HG03103 (cell line): ENCODE data around the gene ARHGEF12.

Experiments used
- ATAC-seq: cut with Tn5 transposase; IDR thresholded peaks from one replicate; pipeline ENCODE4 v1.9.1; 2021; ENCODE audit warnings: low read depth; ENCODE audit not compliant: unreplicated experiment

The ARHGEF12 gene

DNA sequence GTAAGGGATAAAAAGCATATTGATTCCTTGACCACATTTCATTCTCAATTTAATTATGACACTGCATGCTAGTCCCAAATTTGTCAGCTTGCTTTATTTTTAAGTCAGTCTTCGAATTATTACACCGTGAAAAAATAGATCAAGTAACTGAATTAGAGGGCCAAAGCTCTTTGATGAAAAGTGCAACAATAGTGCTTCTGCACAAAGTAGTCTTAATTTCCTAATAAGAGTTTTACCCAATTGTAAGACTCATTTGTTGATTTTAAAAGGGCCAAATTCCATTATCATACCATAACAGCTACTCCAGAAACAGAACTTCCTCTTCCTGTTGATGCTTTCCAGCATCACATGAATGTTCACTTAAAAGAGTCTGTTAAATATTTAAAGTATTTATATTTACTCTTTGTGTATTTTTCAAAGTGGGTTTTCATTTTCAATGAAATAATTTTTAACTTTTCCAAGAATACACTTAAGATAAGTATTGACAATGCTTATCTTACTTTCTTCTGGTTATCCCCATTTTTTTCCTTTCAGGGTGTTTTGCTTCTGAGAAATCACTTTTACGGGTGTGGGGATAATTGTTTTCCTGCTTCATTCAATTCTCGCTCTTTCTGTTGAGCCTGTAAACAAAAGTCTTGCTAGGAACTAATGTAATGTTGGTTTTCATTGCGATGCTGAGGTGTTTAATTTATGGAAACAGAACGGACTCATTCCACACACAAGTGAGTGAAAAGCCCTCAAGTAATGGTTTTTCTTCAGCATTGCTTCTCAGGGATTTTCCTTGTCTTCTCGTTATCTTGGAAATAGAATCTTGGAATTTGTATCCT, 2.1 kb downstream of the ARHGEF12 start:
- ATAC-seq = no peak

DNA sequence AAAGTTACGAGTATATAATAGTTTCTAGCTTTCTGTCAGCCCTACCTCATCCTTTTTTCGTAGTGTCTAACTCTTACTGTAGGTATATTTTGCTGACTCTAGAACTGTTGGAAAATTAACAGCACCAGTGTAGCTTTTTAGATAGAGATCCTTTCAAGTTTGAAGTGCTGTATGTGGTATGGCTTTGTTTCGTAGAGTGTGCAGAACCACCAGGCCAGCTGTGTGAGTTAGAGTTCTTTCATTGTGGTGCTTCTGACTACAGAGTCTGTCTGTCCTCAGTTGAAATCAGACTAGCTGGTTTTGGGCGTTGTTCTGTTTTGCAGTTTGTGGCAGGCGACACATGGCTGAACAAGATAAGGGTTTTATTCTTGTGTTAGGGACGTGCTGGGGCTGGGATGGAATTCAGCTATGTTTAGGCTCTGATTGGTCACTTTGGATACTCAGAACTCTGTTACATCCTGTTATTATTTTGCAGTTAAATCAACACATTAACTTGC, 3.2 kb downstream of the ARHGEF12 start:
- ATAC-seq = no peak

DNA sequence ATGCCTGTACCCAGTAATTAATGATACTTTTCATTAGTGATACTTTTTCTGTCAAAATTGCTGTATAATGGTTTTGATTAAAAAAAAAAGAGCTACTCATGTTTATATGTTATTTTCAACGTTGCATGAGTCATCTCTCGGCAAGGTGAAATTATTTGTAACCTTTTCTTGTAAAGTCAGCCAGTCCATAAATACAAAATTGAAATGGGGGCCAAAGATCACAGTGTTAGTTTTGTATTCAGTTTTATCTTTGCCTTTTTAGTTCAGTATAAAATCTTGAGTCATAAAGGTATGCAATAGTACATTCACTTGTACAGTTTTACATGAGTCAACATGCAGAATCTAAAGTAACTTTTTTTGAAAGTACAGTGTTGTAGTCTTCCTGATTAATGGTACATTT, 4.3 kb downstream of the ARHGEF12 start:
- no peak for ATAC-seq

DNA sequence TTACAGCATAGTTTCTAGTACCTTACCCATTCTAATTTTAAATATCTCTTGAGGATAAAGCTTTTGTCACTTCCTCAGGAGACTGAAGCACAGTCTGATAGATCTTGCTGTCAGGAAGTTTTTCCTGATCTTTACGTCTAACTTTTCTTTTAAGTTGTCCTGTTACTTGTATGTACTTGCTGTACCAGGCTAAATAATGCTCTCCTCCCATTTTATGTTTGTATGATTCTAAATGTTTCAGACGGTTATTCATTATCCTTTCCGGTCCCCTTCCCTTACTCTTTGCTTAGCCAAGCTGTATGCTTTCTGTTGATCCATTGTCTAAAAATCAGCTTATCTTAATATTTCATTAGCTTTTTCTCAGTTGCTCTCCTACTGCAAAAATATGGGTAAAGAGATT, 6.0 kb downstream of the ARHGEF12 start:
- no peak for ATAC-seq

DNA sequence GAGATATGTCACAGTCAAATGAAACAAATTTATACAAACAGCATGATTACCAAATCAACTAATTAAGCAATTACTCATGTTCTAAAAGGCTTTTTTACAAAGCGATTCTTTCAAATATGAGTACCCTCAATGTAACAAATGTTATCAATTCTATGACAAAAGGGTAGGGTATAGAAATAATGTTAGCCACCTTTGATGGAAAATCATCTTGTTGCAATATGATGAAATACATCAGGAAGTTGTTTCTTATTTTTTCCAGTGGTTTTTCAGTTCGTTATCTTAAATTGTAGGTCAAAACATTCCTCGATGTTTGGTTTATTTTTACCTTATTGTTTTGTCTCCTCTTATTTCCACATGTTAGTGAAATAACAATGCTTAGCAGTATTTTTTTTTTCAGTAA, 6.5 kb downstream of the ARHGEF12 start:
- ATAC-seq = no peak

DNA sequence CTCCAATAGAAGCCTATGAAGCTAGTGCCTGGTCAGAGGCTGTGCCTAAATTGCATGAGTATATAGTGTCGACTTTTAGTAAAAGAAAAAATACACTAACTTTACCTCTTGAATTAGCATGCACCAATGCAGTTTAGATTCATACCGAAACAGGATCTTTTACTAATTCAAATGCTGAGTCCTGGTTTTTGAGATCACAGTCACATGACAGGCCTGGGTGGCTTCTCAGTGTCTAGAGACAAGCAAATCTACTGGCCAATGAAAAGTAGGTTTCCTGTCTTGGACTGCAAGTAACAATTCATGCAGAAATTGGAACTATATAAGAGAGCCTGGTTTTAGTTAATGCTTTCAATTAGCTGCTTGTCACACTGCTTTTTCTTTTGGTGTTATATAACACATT, 7.2 kb downstream of the ARHGEF12 start:
- peak; percentile 59 for ATAC-seq

DNA sequence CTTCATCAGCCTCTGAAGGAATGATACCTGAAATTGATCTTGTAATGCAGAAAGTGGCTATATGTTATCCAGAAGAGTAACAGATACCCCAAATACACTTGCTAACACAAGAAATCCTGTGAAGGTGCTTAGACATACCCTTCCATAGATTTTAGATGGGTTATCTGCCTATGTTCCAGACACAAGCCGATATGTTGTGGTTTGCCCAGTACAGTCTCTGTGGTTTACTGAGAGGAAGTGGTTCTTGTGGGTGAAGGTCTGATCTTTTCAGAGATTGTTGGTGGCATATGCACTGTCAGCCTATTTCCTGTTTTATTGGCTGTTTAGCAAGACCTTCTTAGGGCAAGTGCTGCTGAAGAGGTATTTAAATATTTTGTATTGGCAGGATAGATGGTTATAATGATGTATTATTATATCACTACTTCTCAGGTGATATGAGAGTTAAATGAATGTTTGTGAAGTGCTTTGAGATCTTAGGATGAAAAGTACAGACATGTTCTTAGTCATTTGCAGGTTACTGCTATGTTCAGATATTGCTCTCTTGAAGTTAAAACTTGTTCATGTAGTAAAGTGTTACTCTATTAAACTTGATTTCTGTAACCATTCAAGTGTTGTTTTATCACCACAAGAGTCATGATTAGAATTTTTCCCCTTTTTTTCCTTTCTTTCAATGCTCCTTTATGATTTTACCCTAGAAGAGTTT, 8.2 kb downstream of the ARHGEF12 start:
- ATAC-seq = peak; percentile 74

DNA sequence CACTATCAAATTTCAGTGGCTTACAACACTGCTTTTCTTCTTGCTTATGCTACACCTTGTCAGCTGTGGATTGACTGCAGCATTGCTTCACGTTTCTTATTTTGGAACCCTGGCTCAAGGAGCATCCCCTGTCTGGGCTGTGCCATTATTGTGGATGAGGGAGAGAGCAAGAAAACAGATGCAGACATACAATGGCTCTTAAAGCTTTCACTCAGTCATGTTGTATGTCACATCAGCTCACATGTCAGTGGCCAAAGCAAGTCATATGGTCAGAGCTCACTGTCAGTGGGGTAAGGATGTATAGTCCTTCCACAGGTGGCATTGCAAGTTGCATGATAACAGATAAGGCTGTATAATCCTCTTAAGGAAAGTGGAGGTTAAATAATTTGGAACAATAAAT, 10.0 kb downstream of the ARHGEF12 start:
- ATAC-seq = no peak

DNA sequence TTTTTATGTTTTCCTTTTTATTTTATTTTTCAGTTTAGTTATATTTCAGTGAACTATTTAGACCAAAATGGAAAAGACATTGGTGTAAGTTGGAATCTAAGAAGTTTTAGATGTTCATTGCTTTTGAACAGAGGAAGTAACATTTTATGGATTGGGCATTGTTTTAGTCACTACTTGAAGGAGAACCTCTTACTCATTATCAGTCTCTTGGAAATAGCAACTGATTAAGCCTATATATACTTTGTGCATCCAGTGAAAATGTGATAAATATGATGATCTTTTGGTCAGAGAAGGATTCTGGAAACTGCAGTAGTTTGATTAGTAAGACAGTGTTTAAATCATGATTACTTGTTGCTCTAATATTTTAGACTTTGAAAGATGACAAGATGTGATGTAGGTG, 14.4 kb downstream of the ARHGEF12 start:
- ATAC-seq = no peak

DNA sequence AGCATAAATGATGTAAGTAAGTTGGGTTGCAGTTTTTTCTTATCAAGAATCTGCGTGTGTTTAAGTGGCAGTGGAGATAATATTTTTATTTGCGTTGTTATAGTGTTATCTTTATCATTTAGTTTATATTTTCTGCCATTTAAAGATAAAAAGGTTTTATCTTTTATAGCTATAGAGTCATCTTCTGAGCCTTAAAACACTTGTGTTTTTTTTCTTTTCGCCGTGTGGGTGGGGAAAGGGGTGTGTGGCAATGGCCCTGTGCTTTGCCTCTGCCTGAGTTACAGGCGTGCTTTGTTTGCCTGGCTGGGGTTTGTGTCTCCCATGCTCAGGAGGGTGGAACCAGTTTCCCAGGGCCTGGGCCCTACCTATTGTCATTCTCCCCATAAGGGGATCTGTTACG, 16.2 kb downstream of the ARHGEF12 start:
- ATAC-seq = no peak

DNA sequence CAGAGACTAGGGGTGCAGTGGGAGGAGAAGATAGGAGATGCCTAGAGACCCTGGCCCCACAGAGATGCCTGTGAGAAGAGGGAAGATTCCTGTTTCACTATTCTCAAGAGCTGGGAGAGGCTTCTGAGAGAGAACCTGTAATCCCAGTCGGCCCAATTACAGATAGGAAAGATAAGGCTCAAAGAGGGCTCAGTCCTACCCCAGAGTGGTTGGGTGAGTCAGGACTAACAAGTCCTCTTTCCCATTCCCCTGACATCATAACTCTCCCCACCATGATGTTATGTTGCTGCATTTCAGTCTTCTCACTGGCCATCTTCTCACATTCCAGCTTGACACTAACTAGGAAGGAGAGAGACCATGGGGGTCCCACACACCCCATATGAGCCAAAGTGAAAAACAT, 17.9 kb downstream of the ARHGEF12 start:
- ATAC-seq = no peak

DNA sequence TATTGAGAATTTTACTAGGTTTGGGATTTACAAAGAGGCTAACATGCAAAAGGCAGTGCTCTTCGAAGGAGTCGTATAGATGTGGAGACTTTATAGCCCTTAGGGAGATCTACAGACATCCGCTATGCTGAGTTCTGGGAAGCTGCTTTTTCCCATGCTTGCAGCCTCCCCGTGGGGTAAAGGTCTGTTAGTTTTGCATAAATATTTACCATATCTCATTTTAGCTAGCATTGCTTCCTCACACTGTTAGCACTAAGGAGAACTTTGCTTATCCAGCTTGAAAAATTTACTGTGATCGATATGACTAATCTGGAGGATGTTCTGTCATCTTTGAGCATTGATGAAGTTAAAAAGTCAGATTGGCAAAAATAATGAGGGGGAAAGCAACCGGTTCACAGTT, 18.6 kb downstream of the ARHGEF12 start:
- no peak for ATAC-seq

DNA sequence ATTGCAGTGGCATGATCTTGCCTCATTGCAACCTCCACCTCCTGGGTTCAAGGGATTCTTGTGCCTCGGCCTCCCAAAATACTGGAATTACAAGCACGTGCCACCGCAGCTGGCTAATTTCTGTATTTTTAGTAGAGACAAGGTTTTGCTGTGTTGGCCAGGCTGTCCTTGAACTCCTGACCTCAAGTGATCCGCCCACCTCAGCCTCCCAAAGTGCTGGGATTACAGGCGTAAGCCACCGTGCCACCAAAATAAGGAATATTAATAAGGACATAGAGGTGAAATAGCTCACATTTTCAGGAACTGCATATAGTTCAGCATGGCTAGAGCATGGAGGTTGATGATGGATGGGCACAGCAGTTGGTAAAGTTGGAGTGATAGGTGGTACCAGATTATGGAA, 21.4 kb downstream of the ARHGEF12 start:
- no peak for ATAC-seq

DNA sequence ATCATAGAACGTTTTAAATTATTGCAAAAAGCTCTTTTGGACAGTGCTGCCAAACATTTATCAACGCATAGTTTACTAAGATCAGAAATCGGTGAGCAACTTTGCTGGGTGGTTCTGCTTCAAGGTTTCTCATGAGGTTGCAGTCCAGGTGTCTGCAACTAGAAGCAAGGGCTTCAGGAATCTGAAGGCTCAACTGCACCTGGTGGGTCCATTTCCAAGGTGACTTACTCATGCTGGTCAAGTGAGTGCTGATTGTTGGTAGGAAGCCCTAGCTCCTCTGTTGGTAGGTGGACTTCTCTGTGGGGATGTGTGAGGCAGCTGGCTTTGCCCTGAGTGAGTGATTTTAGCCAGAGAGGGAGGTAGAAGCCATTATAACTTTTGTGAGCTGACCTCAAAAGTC, 22.5 kb downstream of the ARHGEF12 start:
- ATAC-seq = no peak

DNA sequence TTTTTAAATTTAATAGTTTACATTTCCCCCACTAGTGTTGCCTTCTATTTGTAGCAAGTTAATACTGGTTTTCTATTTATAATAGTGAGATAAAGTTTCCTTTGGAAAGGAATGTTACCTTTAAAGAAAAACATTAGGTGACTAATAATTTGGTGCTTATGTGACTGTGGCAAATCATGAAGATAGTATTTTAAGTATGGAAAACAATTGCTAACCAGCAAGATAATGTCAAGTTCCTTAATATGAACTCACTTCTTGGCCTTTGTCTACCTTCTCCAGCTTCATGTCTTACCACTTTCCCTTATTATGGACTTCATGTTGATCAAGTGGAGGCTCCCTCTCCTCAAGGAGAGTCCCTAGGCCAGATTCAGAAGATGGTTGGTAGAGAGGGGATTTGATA, 27.2 kb downstream of the ARHGEF12 start:
- no peak for ATAC-seq

DNA sequence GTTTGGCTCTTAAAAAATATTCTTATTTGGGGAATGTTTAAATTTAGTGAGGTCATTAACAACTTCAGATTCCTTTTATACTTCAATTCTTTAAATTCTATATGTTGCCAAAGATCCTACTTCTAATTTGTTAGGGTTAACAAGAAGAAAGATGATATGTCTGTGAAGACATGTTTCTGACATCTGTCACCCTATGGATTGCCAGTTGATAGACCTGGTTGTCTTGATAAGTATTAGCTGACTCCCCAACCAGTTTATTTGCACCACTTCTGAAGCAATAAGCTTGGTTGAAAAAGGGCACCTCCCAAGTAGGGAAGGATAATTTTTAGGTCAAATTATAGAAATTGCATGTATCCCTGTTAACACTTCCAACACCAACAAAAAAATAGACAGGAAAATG, 29.3 kb downstream of the ARHGEF12 start:
- ATAC-seq = no peak

DNA sequence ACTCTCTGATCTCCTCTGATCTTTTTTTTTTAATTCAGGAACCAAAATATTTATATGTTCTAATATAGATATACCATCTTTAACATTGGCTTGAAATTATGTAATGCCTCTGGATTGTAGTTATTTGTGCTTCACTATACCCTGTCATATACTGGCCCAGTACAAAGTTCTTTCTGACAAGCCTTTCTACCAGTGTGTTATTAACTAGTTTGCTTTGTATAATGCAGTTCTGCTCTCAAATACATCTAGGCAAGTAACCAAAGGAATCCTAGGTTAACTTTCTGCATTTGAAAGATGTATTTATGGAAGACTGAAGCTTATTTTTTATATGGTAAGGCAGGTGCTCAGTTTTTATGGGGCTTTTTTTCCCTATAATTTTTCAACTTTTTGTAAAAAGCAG, 36.1 kb downstream of the ARHGEF12 start:
- ATAC-seq = no peak

DNA sequence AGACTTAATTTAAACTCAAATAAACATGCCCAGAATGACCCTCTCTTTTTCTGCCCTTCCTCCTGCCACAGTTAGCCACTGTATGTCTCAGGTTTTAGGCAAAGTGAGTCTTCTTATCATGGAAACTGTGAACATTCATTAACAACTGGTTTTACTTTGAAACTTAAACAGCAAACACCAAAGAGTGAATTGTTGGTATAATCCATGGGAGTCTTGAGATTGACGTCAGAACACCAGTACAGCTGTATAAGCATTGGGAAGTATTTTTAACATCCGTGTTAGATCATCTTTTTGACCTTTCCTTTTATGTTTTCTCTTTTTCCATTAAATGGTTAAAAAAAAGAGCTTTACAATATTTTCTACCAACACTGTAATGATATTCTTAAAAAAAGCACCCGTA, 38.9 kb downstream of the ARHGEF12 start:
- no peak for ATAC-seq

DNA sequence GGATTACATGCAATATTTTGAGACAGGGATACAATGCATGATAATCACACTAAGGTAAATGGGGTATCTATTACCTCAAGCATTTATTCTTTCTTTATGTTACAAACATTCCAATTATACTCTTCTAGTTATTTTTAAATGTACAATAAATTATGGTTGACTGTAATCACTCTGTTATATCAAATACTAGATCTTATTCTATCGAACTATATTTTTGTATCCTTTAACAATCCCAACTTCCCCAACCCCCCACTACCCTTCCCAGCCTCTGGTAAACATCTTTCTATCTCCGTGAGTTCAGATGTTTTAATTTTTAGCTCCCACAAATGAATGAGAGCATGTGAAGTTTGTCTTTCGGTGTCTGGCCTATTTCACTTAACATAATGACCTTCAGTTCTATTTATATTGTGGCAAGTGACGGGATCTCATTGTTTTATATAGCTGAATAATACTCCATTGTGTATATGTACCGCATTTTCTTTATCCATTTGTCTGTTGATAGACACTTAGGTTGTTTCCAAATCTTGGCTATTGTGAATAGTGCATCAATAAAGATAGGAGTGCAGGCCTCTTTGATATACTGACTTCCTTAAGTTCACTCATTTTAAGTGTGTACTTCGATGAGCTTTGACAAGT, 40.5 kb downstream of the ARHGEF12 start:
- ATAC-seq = no peak

DNA sequence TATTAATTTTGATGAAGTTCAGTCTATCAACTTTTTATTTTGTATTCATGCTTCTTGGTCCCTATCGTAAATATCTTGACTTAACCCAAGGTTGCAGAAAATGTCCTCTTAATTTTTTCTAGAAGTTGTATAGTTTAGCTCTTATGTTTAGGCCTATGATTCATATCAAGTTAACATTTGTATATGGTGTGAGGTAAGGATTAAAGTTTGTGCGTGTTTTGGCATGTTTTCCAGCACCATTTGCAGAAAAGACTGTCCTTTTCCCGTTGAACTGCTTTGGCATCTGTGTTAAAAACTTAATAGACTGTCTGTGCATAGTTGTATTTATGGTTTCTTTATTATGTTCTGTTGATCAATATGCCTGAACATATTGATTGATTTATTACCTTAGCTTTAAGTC, 42.3 kb downstream of the ARHGEF12 start:
- no peak for ATAC-seq

DNA sequence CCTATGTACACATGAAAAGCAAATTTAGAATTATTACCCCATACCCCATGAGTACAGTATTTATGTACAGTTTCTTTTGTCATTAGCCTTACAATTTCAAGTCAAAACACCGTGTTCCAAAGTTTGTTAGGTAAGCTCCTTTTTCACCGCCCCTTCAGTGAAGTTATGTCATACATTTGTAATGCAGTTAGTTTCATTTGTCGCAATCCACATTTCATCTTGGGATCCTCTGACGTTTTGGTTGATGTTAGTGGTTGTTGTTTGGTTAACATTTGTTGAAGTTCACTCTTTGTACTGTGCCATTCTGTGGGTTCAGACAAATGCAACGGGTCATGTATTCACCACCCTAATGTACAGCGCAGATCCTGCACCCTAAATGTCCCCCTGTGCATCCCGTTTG, 45.2 kb downstream of the ARHGEF12 start:
- no peak for ATAC-seq
